Sciatic nerve (tissue), 2 donors: ENCODE results near the gene FGF14. TPM values are rescaled to one million over a fixed set of nuclear protein-coding genes. Genes with fewer than 3 reads are reported as not detected.

Experiments used
- ATAC-seq: fragments of 200-7000 bp; cut with Tn5 transposase; one replicate; pipeline ENCODE4 v1.9.1; 2020; ENCODE audit warnings: mild to moderate bottlenecking, moderate library complexity
- DNase-seq: peaks from one replicate; pipeline ENCODE4 v3.0.0-alpha.2; 2020; ENCODE audit warnings: low spot score
- intact Hi-C: fragments of 100-400 bp; cut with DNase I; formaldehyde crosslinking; loops from one replicate; pipeline ENCODE4 v1.14.2; 2022
- total RNA-seq: library from RNA; stranded (reverse); fragmentation: NEBNext Ultra II Directional; extraction: Animal tissue kit (Norgen Biotek cat#: 25700); gene quantifications from one replicate; pipeline ENCODE4 v1.2.1, GENCODE V29; 2021
- donor health status: DM: no; HTN: no; CAD: no.
- donor health status: DM: no; HTN: no; CAD: no.

Gene FGF14
- total RNA-seq, 1 donor from 2014 or later: 1.4 TPM

DNA sequence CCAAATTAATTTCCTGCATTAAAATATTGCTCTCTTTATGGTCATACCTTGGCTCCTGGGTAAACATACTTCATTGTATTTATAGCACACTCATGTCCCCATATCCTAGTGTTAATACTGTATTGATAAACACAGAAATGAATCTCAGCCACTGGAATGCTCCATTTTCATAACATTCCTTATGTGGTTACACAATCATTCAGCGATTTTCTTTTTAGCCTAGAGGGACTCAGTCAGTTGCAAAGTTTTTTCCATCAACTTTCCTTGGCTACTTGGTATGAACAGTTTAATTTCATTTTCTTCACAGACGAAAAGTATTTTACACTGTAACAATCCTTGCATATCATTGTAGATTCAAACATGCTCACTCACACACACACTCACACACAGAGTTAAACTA, 471.5 kb downstream of the FGF14 start:
- ATAC-seq: no peak

DNA sequence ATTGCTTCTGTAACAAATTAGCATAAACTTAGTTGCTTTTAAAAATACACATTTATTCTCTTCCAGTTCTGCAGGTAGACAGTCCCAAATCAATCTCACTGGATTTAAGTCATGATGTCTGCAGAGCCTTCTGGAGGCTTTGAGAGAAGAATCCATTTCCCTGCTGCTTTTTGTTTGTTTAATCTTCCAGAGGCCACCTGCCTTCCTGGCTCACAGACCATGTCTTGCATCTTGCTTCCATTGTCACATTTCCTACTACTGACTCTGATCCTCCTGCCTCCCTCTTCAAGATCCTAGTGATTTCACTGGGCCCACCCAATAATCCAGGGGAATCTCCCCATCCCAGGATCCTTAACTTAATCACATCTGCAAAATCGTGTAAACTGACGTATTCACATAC, 476.1 kb downstream of the FGF14 start:
- intact Hi-C loops: no loop called here
- DNase-seq: no peak
- ATAC-seq: no peak

More for the DNA sequence above, 471.5 kb downstream of the FGF14 start:
- no peak for DNase-seq
- intact Hi-C loops: no loop called here

DNA sequence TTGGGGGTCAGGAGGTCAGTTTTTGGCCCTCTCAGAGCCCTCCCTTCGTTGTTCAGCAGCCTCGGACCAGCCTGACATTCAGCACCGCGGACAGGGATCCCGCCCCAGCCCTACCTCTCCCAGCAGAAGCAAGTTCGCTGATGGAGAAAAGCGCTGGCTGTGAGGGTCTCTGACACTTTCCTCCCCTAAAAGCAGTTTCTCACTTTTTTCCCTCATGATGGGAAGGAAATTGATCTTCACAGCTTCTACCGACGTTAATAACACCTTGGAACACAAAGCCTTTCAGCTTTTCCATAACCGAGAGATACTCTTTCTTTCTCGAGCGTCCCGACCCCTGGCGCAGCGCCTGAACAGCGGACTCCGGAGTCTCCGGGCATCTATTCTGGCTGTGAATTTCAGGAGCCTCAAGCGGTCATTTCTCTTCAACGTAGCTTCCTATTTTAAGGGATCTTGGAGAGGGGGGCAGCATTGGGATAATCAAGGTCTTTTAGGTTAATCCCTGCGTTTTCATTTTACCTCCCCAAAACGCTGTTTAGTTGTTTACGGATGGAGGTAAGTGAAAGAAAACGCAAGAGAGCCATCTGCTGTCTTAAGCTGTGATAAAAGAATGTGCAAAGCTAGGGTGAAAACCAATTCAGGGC, 482.2 kb downstream of the FGF14 start:
- peak; percentile 62 for DNase-seq
- intact Hi-C loops: no loop called here
- ATAC-seq: peak; percentile 67

DNA sequence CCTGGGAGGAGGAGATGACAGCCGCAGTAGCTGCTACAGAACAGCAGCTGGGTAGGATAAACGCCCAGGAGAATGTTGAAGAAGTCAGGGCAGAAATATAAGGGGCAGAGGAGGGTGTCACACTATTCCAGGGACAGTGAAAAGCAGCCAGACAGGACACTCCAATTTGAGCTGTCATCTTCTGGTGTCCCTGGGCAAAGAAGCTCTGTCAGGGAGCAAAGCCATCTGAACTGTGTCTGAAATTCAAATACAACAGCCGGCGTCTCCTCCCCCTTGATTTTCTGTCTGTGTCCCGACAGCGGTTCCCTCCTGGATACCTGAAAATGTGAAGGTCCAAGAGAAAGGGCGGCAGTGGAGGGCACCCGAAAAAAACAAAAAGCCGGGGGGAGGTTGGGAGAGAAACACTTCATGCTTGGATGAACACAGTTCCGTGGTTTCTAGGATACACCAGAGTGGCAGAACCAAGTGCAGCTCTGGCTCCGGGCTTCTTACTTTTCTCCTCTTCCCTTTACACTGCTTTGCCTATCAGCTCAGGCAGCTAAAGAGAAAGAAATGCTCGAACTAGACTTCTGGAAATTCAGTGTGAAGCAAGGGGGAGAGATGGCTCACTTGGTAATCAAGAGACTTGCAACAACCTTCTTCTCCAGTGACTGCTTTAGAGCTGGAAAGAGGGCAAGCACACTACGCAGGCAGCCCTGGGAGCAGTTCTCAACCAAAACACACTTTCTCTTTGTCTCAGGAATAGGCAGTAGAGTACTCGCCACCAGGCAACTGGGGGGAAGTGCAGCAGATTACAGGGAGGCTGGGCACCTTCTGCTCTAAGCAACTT, 483.8 kb downstream of the FGF14 start:
- ATAC-seq: no peak
- intact Hi-C loops: no loop called here
- no peak for DNase-seq

DNA sequence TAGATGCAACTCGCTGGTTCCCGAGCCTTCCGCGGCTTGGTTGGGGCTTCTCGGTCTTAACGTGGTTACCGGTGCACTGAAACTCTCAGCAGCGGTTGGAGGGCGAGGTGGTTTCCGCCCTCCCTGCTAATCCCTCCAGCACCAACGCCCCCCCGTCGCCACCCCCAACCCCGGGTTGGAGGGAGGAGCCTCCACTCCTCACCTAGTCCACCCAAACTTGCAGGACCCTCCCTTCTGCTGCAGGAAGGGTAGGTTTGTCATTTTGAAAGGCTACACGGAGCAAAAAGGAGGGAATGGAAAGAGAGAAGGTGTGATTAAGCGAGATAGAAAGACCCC, 484.4 kb downstream of the FGF14 start:
- ATAC-seq: no peak
- DNase-seq: no peak
- intact Hi-C loops: no loop called here

DNA sequence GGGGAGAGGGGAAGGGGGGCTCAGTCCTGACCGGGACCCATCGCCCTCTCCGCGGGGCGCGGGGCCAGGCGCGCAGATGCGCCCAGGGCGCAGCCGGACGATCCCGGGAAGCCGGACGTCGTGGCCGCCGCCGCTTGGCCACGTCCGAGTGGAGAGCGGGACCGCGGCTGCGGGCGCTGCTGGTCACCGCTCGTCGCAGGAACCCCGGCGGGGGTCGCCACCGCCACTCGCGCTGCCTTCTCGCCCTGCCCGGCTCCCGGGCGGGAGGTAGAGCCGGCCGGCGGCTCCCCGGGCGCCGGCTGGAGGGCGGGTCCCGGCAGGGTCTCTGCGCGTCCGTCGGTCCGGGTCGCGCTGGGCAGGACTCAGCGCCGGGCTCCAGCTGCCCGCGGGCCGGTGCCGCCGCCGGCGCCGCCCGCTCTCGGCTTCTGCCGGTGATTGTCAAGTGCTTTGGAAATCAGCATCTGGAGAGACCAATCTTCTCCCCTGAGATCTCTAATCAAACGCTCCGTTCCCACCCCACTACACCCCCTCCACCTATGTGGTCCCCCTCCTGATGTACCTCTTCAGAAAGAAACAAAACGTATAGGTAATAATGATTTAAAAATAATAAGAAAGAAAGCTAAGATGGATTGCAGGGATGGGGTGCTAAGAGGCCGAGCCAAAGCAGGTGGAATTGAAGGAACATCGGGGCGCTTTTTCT, 484.9 kb downstream of the FGF14 start:
- intact Hi-C loops: no loop called here
- ATAC-seq (peak; percentile 17), DNase-seq (no peak)

DNA sequence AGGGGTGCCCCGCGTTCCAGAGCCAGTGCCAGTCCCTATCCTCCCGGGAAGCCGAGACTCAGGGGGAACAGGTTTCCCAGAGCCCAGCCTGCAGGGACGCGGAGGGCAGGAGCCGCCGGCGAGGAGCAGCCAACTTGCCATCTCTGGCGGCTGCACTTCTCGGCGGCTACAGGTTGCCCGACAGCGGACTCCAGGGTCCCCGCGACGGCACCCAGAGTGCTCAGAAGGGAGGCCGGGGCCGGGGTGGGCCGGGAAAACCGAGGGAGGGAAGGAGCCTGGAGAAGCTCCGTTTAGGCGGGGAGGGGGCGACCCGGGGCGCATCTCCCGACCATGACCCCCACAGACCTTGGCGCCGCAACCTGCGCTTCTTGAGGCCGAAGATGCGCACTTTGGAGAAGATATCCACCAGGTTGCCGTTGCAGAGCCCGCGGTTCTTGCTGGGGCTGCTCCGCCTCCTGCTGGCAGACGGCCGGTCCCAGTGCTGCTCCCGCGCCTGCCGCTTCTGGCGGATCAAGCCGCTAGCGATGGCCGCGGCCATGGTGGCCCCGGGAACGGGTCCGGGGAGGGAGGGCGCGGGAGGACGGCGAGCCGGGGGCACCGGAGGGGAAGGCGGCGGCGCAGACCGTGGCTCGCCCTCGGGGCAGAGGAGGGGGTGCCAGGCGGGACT, 485.6 kb downstream of the FGF14 start:
- ATAC-seq (peak; percentile 28), DNase-seq (no peak)
- intact Hi-C loops: no loop called here

DNA sequence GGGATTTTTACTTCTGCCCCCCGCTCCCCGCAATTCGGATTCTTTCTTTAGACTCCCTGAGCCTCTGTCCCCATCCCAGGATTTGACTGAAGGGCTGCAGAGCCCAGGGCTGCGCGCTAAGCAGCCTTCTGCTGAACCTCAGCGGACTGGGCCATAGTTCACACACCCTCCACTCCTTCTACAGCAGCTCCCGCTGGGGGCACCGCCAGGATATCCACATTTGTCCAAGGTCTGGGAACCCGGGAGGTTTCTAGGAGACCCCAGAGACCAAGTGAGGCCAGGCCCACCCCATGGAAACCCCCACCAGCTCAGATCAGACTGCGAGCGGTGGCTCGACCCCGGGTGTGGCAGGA, 486.1 kb downstream of the FGF14 start:
- DNase-seq (no peak), ATAC-seq (no peak)
- intact Hi-C loops: no loop called here

DNA sequence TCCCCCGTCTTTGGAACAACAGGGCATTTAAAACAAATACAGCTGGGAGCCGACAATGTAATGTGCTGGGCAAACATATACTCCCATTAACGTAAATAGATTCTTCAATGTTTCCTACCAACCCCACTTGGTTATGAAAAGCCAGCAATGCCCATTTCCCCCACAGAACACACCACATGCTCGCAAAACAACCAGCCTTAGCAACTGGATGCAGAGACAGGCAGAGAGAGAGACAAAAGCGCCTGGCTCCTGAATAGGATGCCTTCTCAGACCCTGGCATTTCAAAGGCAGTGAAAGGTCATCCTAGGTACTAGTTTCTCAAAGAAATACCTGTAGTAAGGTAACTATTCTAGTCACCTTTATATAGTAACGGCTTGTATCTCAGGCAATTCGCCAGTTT, 486.5 kb downstream of the FGF14 start:
- ATAC-seq (no peak), DNase-seq (no peak)
- intact Hi-C loops: no loop called here

DNA sequence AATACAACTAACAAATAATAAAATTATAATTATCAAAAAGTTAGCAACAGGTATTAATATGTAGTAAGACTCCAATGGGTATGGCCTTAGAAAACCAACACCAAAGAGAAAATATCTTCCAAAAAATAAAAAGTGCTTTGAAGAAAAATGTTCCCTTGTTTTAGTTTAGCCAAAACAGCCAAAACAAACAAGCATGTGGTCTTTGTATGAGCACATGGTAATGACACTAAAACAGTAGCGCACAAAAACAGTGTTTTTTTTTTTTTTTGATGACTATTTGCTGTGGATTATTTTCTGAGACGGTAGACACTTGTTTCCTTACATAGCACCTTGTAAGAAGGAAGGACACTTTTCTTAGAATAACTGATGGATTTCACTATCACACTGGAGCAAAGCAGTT, 490.1 kb downstream of the FGF14 start:
- DNase-seq (no peak), ATAC-seq (no peak)
- intact Hi-C loops: no loop called here

DNA sequence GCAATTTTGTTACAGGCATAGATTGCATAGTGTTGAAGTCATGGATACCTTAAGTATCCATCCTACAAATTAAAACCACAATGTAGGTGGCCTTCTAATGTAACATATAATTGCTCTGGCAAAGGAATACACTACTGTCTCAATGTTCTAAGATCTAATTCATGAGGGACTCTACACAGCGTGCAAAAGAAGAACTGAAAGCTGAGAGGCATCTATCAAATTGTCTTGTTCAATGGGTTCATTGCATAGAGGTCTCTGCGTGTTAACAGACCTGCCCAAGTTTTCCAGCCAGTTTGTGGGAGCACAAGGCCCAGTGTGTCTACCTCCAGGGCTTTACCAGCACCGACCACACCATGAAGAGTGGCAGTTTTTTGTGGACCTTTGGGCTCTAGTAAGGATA, 498.0 kb downstream of the FGF14 start:
- no peak for DNase-seq
- intact Hi-C loops: no loop called here
- ATAC-seq: no peak

DNA sequence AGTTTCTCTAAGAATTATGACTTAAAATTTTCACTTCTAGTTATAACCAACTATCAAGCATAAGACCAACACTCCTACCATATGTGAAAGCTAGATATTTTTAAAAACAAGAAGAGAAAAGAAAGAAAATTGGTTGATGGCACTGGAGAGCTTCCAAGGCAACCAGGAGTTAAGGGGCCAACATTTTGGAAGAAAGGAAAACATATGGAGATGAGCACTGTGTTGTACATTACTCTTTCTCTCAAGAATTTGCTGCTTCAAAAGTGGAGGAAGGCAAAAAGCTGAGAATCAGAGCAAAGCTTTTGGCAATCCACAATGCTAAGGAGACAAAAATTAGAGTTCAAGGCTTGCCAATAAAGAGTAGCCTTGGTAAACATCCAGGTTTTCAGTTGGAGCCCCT, 503.2 kb downstream of the FGF14 start:
- DNase-seq: no peak
- ATAC-seq: no peak
- intact Hi-C loops: no loop called here

DNA sequence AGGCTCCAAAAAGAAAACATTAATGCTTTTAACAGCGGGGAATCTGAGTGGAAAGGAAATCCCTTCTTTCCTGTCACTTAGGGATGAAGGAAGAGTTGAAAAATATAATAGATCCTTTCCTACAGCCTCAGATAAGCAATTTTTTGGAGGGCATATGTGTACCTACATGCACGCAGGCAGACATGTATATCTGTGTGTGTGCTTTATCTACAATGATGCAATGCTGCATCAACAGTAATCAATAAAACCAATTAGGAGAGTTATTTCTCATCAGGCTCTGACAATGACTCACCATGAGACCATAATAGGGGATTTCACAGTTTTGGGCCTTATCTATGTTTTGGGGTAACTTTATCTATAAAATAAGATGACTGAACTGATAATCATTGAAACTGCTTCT, 505.3 kb downstream of the FGF14 start:
- intact Hi-C loops: no loop called here
- DNase-seq: no peak
- ATAC-seq: no peak

DNA sequence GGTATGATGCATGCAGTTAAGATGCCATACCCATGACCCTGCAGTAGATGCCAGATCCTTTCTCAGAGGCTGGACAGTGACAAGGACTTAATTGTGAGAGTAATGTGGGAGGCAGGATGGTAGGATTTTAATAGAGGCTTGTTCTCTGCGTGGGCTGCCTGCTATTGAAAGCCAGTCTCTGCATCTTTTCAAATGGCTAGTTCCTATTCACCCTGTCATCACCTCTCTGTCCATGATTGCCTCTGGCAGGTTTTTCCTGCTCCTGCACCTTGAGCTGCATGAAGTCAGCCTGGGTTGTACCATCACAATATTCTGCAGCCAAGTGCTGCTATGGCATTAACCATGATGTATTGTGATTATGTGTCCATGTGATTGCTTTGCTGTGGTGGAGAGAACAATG, 508.8 kb downstream of the FGF14 start:
- intact Hi-C loops: no loop called here
- DNase-seq (no peak), ATAC-seq (no peak)

DNA sequence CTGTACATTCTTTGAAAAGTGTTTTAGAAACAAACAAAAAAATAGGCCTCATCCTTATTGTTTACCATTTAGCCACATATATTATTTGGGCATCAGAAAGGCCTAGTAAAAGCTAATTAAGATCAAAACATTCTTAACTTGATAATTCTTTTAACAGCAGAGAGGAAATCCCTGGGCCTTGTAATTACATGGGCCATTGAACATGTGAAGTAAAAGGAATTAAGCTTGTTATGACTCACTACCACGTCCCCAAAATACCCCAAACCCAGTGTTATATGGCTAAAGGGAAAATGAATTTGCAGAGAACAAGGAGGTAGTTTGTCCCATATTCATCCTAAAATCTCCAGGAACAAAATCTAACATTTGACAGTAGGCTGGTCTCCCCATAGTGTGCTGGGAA, 509.6 kb downstream of the FGF14 start:
- intact Hi-C loops: no loop called here
- ATAC-seq (no peak), DNase-seq (no peak)

DNA sequence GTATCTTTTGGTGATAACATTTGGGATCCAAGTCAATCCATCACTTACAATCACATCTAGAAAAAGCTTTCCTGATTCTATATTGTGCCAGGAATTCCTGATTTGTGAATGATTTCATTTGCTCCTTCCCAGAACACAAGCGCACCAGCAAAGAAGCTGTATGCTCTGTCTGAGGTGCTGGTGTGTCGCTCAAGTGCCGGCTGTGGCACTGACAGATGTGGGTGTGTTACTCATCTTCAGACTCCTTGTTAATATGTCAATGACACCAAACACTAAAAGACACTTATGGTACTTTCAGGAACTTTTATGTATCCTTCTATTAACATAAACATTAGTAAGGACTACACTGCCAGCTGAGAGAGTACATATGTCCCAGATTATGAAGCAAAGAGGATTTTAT, 520.3 kb downstream of the FGF14 start:
- ATAC-seq: no peak
- no peak for DNase-seq
- intact Hi-C loops: no loop called here

DNA sequence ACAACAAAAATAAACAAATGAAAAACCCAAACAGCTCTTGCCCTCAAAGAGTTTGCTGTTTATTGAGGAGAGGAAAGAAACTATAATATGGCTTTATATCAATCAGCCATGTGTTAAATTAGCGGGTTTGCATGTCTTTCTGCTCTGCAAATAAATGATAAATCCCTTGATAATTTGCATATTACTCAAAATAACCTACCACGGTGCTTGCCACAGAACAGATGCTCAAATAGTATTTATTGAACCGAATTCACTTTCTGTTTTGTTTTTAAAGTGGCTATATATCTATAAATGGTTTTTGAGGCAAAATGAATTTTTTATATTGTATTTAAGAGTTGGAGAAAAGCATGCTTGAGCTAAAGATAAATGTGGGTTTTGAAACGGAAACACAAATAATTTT, 521.3 kb downstream of the FGF14 start:
- ATAC-seq: no peak
- intact Hi-C loops: no loop called here

DNA sequence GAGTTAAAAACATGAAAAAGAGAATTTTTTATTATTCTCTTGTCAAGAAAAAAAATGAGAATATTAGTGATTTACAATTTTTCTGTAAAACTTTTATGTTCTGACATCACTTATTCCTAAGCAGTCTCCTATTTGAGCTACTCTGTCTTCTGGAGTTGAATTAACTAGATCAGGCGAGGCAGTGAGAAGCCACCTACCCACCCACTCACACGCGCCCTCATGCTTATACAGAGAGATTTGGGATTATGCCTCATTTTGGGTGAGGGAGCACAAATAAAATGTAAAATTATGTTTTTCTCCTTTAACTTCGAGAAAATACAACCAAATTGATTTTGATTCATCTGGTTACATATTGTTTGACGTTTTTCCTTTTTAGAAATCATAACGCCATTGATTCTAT, 524.9 kb downstream of the FGF14 start:
- DNase-seq (no peak), ATAC-seq (no peak)
- intact Hi-C loops: no loop called here

More for the DNA sequence above, 521.3 kb downstream of the FGF14 start:
- DNase-seq: no peak

DNA sequence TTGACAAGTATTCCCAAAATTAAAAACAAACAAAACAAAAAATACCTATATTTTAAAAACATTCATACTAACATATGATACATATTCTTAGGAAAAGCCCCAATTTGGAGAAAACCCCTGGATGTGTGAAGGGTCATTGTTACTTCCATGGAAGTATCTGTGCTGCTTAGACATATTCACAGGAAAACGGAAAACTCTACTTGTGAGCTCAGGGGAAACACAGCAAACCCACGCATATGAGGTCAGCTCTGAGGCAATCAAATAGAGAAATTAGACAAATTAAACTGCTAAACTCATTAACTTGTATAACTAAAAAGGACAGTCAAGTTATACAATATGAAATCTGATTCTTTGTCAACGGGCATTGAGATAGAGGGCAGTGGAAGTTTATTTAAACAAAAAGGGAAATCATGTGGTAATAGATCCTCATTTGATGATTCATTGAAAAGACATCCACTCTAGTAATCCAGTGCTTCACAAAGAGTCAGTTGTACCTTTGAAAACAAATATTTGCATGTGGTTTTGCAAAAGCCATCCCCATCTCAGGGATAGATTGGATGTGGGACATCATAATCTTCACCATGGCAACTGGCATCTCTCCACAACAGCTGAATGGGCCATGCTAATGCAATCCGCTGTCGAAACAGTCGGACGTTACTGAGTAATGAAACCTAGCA, 526.0 kb downstream of the FGF14 start:
- DNase-seq (no peak), ATAC-seq (peak; percentile 51)
- intact Hi-C loops: no loop called here
